CD4-positive, CD25-positive, alpha-beta regulatory T cell (primary cell): ENCODE measurements around the gene CT47C1. TPM values are rescaled to one million over a fixed set of nuclear protein-coding genes. Genes with fewer than 3 reads are reported as not detected.

ENCODE experiments used
- ATAC-seq, 2 donors: fragments of 150-1000 bp; cut with Tn5 transposase; one replicate each; pipeline ENCODE4 v1.10.0; 2021; ENCODE audit warnings: low read depth in 2 of 2, moderate number of reproducible peaks in 2 of 2, moderate library complexity in 1 of 2
- DNase-seq, 3 donors: peaks; one replicate each; pipeline versions ENCODE4 v3.0.0 to v3.0.0-alpha.2; 2012 to 2022; ENCODE audit warnings: mixed read lengths in 1 of 3
- H3K27ac ChIP-seq: one replicate; pipeline ENCODE4 v1.7.0; 2013; ENCODE audit warnings: mild to moderate bottlenecking, low read length; ENCODE audit not compliant: insufficient read depth, poor library complexity, severe bottlenecking
- H3K27me3 ChIP-seq: one replicate; pipeline ENCODE4 v1.7.0; 2013; ENCODE audit warnings: low read length; ENCODE audit not compliant: control insufficient read depth, insufficient read depth
- H3K36me3 ChIP-seq: one replicate; pipeline ENCODE4 v1.7.0; 2013; ENCODE audit warnings: mild to moderate bottlenecking, low read length, moderate library complexity; ENCODE audit not compliant: control insufficient read depth, insufficient read depth
- H3K4me1 ChIP-seq: 2 replicates; pipeline ENCODE4 v1.7.0; 2013; ENCODE audit warnings: mild to moderate bottlenecking, low read length; ENCODE audit not compliant: insufficient read depth, control insufficient read depth, poor library complexity, severe bottlenecking
- H3K4me3 ChIP-seq: one replicate; pipeline ENCODE4 v1.7.0; 2013; ENCODE audit warnings: low read depth, mild to moderate bottlenecking, low read length, moderate library complexity
- H3K9me3 ChIP-seq, 2 experiments: 1 replicate in 1 of 2; 2 replicates in 1 of 2; pipeline ENCODE4 v1.7.0; 2013; ENCODE audit warnings: low read length in 2 of 2, mild to moderate bottlenecking in 1 of 2, moderate library complexity in 1 of 2; ENCODE audit not compliant: control insufficient read depth in 2 of 2
- H3K27ac Mint-ChIP-seq, 3 donors: one replicate each; pipeline ENCODE4 v1.8.0; 2020 to 2022; ENCODE audit warnings: mild to moderate bottlenecking in 3 of 3, mixed read lengths in 3 of 3, moderate library complexity in 2 of 3
- H3K27me3 Mint-ChIP-seq: one replicate; pipeline ENCODE4 v1.8.0; 2022; ENCODE audit warnings: mild to moderate bottlenecking, mixed read lengths
- H3K36me3 Mint-ChIP-seq: one replicate; pipeline ENCODE4 v1.8.0; 2020; ENCODE audit warnings: mixed read lengths
- H3K4me1 Mint-ChIP-seq, 4 donors: one replicate each; pipeline ENCODE4 v1.8.0; 2020 to 2022; ENCODE audit warnings: mixed read lengths in 4 of 4, mild to moderate bottlenecking in 1 of 4
- H3K4me3 Mint-ChIP-seq, 4 donors: one replicate each; pipeline ENCODE4 v1.8.0; 2020 to 2022; ENCODE audit warnings: mild to moderate bottlenecking in 4 of 4, mixed read lengths in 4 of 4, moderate library complexity in 3 of 4
- H3K9me3 Mint-ChIP-seq, 7 donors: one replicate each; pipeline ENCODE4 v1.8.0; 2020 to 2022; ENCODE audit warnings: mixed read lengths in 7 of 7, mild to moderate bottlenecking in 3 of 7, moderate library complexity in 2 of 7
- polyA plus RNA-seq, 4 donors: library from polyadenylated mRNA; unstranded; fragments of 300-500 nt; fragmentation: Illumina TruSeq; gene quantifications; one replicate each; pipeline ENCODE4 v1.2.3, GENCODE V29; 2021
- total RNA-seq: library from RNA; stranded (reverse); gene quantifications from one replicate; pipeline ENCODE4 v1.2.3, GENCODE V29; 2022

Gene CT47C1
- total and polyA plus RNA-seq, 5 donors from 2014 or later = not detected

DNA sequence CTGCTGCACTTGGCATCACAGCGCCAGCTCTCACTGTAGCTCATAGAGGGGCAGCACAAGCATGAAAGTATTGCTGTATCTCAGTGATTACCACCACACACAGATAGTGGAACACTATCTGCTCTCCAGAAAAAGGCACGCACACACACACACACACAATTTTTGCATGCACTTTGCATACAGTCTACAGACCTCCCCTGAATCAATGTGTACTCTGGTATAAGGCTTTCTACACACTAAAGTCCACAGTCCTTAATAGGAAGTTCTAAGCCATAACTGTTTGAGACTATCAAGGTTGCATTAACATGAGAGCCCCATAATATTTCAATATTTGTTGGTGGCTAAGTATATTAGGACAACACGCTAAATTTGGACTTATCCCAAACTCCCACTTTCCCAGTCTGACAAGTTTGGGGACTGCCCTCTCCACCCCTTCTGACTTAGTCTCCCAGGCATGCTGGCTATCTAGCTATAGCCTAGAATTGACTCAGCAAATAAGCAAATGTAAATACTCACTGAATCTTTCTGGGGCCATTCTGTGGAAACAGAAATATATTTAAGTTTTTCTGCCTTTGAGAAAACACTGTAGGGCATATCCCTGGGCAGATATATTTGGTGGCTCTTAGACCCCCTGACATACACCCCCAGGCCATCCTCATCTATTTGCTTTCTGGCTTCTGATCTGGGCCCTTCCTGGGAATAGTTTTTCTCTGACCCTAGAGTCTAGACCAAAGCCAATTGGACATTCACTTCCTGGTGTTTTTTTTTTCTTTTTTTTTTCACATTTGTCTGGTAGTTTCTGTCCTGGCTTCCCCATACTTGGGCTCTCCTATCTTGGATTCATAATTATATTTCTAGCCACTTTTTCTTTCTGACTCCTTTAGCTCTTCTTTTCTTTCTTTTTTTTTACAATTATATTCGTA is 36.4 kb upstream of the CT47C1 start:
- ATAC-seq (no peak), DNase-seq (no peak)
- Mint-ChIP-seq H3K27ac (peak overlapping the region in 1 of 3 donors; percentile 49), H3K9me3 (peaks cover 0 to 2% (median 0%) of the 10 kb centered on the region in 7 donors), H3K4me3 (no peak overlapping the region), H3K36me3 (no peaks in the 10 kb centered on the region), H3K4me1 (no peaks in the 10 kb centered on the region), H3K27me3 (no peaks in the 10 kb centered on the region)
- Histone ChIP-seq H3K4me3 (no peak overlapping the region), H3K4me1 (no peaks in the 10 kb centered on the region), H3K27ac (no peak overlapping the region), H3K36me3 (no peaks in the 10 kb centered on the region), H3K27me3 (no peaks in the 10 kb centered on the region), H3K9me3 (no peaks in the 10 kb centered on the region)

DNA sequence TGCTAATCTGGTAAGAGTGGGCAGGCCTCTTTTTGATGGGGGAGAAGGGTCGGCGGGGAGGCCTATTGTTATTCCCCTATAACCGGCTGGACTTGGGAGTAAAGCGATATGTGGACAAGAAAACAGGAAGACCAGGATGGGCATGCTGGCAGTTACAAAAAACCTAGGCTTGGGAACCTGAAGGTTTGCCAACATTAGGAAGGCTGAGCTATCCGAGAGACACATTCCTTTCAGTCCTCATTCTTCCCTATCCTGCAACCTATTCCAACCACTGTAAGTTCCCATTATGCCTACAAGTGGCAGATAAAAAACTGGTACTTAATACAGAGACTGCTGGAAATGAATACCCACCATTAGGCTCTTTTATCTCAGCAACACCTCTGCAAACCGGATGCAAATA is 32.4 kb upstream of the CT47C1 start:
- Mint-ChIP-seq H3K9me3 (no peaks in the 10 kb centered on the region), H3K4me1 (no peaks in the 10 kb centered on the region), H3K4me3 (no peak overlapping the region), H3K27me3 (no peaks in the 10 kb centered on the region), H3K27ac (no peak overlapping the region), H3K36me3 (no peaks in the 10 kb centered on the region)
- Histone ChIP-seq H3K4me1 (no peaks in the 10 kb centered on the region), H3K36me3 (no peaks in the 10 kb centered on the region), H3K9me3 (no peaks in the 10 kb centered on the region), H3K4me3 (no peak overlapping the region), H3K27me3 (no peaks in the 10 kb centered on the region), H3K27ac (no peak overlapping the region)
- DNase-seq (no peak), ATAC-seq (no peak)

GRCh38 chrX:119041175-119041574 is 31.6 kb upstream of the CT47C1 start:
- DNase-seq (no peak), ATAC-seq (no peak)
- Histone ChIP-seq H3K27ac (no peak overlapping the region), H3K27me3 (no peaks in the 10 kb centered on the region), H3K4me1 (no peaks in the 10 kb centered on the region), H3K4me3 (no peak overlapping the region), H3K9me3 (no peaks in the 10 kb centered on the region), H3K36me3 (no peaks in the 10 kb centered on the region)
- Mint-ChIP-seq H3K9me3 (no peaks in the 10 kb centered on the region), H3K27ac (peak overlapping the region in 1 of 3 donors; percentile 48), H3K4me3 (no peak overlapping the region), H3K27me3 (no peaks in the 10 kb centered on the region), H3K4me1 (no peaks in the 10 kb centered on the region), H3K36me3 (no peaks in the 10 kb centered on the region)

- no peaks in the 10 kb centered on the region for H3K27me3 Mint-ChIP-seq
- H3K9me3 ChIP-seq = no peaks in the 10 kb centered on the region
- H3K36me3 ChIP-seq = no peaks in the 10 kb centered on the region
These were observed 30.8 kb upstream of the CT47C1 start for GRCh38 chrX:119042040-119042439.

DNA sequence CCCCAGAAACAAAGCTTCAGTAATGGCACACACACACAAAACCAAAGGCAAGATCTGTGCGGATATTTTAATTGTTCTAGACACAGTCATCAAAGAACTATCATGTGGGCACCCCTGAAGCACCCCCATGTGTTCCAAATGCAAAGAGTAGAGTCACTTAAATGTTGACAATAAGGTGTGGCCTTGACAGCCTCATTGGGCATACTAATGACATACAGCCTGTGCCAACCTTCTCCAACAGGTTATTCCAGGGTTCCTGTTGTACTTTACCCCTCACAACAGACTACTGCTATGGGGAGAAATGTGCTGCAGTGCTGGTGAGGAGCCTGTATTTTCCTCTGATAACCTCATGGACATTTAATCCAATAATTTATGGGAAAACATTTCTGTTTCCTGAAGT is 29.8 kb upstream of the CT47C1 start:
- Histone ChIP-seq H3K27ac (no peak overlapping the region), H3K9me3 (no peaks in the 10 kb centered on the region), H3K27me3 (no peaks in the 10 kb centered on the region), H3K4me3 (no peak overlapping the region), H3K4me1 (no peaks in the 10 kb centered on the region), H3K36me3 (no peaks in the 10 kb centered on the region)
- Mint-ChIP-seq H3K4me3 (no peak overlapping the region), H3K27me3 (no peaks in the 10 kb centered on the region), H3K36me3 (no peaks in the 10 kb centered on the region), H3K27ac (no peak overlapping the region), H3K9me3 (no peaks in the 10 kb centered on the region), H3K4me1 (no peaks in the 10 kb centered on the region)
- ATAC-seq (no peak), DNase-seq (no peak)

More at GRCh38 chrX:119042040-119042439, 30.8 kb upstream of the CT47C1 start:
- no peaks in the 10 kb centered on the region for H3K4me1 ChIP-seq
- Mint-ChIP-seq H3K9me3 (no peaks in the 10 kb centered on the region), H3K36me3 (no peaks in the 10 kb centered on the region), H3K4me3 (no peak overlapping the region), H3K27ac (no peak overlapping the region), H3K4me1 (no peaks in the 10 kb centered on the region)
- DNase-seq = no peak
- no peaks in the 10 kb centered on the region for H3K27me3 ChIP-seq
- ATAC-seq = no peak
- H3K27ac ChIP-seq = no peak overlapping the region
- no peak overlapping the region for H3K4me3 ChIP-seq

DNA sequence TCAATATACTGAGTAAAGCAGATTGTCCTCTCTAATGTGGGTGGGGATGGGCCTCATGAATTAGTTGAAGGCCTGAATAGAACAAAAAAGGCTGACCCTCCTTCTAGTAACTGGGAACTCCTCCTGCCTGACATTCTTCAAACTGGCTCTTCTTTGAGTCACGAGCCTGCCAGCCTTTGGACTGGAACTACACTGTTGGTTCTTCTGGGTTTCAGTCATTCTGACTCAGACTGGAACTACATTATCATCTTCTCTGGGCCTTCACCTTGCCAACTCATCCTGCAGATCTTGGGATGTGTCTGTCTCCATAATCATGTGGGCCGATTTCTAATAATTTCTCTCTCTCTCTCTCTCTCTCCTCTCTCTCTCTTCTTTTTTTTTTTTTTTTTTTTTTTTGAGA is 26.9 kb upstream of the CT47C1 start:
- H3K27me3 Mint-ChIP-seq = peaks cover 10% of the 10 kb centered on the region

GRCh38 chrX:119055687-119056086 is 17.1 kb upstream of the CT47C1 start:
- H3K4me3 ChIP-seq = no peak overlapping the region

More for the DNA sequence above, 26.9 kb upstream of the CT47C1 start:
- Histone ChIP-seq H3K27me3 (no peaks in the 10 kb centered on the region), H3K4me1 (no peaks in the 10 kb centered on the region), H3K36me3 (no peaks in the 10 kb centered on the region), H3K27ac (no peak overlapping the region), H3K4me3 (no peak overlapping the region), H3K9me3 (no peaks in the 10 kb centered on the region)
- no peaks in the 10 kb centered on the region for H3K36me3 Mint-ChIP-seq
- no peak for DNase-seq
- H3K4me3 Mint-ChIP-seq = no peak overlapping the region
- H3K4me1 Mint-ChIP-seq = no peaks in the 10 kb centered on the region
- ATAC-seq = no peak
- peaks cover 0 to 2% (median 0%) of the 10 kb centered on the region in 7 donors for H3K9me3 Mint-ChIP-seq
- H3K27ac Mint-ChIP-seq = no peak overlapping the region

More at GRCh38 chrX:119055687-119056086, 17.1 kb upstream of the CT47C1 start:
- Mint-ChIP-seq H3K4me1 (no peaks in the 10 kb centered on the region), H3K36me3 (no peaks in the 10 kb centered on the region), H3K27me3 (no peaks in the 10 kb centered on the region), H3K9me3 (no peaks in the 10 kb centered on the region), H3K27ac (no peak overlapping the region), H3K4me3 (no peak overlapping the region)
- H3K36me3 ChIP-seq = no peaks in the 10 kb centered on the region
- H3K27me3 ChIP-seq = peaks cover 3% of the 10 kb centered on the region
- ATAC-seq (no peak), DNase-seq (no peak)
- H3K27ac ChIP-seq = no peak overlapping the region
- no peaks in the 10 kb centered on the region for H3K9me3 ChIP-seq
- H3K4me1 ChIP-seq = no peaks in the 10 kb centered on the region
